Immature natural killer cell (primary cell): ENCODE data around the gene CELF1. TPM values are rescaled to one million over a fixed set of nuclear protein-coding genes. Genes with fewer than 3 reads are reported as not detected.

ENCODE experiments used
- DNase-seq, 3 donors: peaks; one replicate each; pipeline ENCODE4 v3.0.0; 2022; ENCODE audit warnings: mixed read lengths in 1 of 3
- H3K27ac Mint-ChIP-seq, 6 donors: one replicate each; pipeline ENCODE4 v1.8.0; 2020; ENCODE audit warnings: mixed read lengths in 6 of 6, mild to moderate bottlenecking in 5 of 6, inconsistent platforms in 4 of 6, moderate library complexity in 3 of 6
- H3K27me3 Mint-ChIP-seq, 3 donors: one replicate each; pipeline ENCODE4 v1.8.0; 2020 to 2021; ENCODE audit warnings: low read depth in 3 of 3, mild to moderate bottlenecking in 3 of 3, mixed read lengths in 3 of 3, moderate library complexity in 3 of 3, inconsistent platforms in 1 of 3
- H3K36me3 Mint-ChIP-seq, 3 donors: one replicate each; pipeline ENCODE4 v1.8.0; 2020; ENCODE audit warnings: mixed read lengths in 3 of 3, inconsistent platforms in 2 of 3, mild to moderate bottlenecking in 2 of 3
- H3K4me1 Mint-ChIP-seq, 2 donors: one replicate each; pipeline ENCODE4 v1.8.0; 2020; ENCODE audit warnings: inconsistent platforms in 2 of 2, mild to moderate bottlenecking in 2 of 2, mixed read lengths in 2 of 2, moderate library complexity in 1 of 2
- H3K4me3 Mint-ChIP-seq, 5 donors: one replicate each; pipeline ENCODE4 v1.8.0; 2020; ENCODE audit warnings: mild to moderate bottlenecking in 5 of 5, mixed read lengths in 5 of 5, inconsistent platforms in 3 of 5, moderate library complexity in 3 of 5
- H3K9me3 Mint-ChIP-seq, 6 donors: one replicate each; pipeline ENCODE4 v1.8.0; 2020; ENCODE audit warnings: mild to moderate bottlenecking in 6 of 6, mixed read lengths in 6 of 6, inconsistent platforms in 4 of 6, moderate library complexity in 3 of 6
- polyA plus RNA-seq, 3 donors: library from polyadenylated mRNA; unstranded; fragments of 300-500 nt; fragmentation: Illumina TruSeq; gene quantifications; one replicate each; pipeline ENCODE4 v1.2.3, GENCODE V29; 2021

CELF1 gene
- polyA plus RNA-seq, 3 donors from 2014 or later = 21.0 to 58.1 (median 35.5) TPM

- H3K4me3 Mint-ChIP-seq = no peak overlapping the region
- H3K9me3 Mint-ChIP-seq = no peaks in the 10 kb centered on the region
- H3K36me3 Mint-ChIP-seq = peaks cover 0 to 6% (median 0%) of the 10 kb centered on the region in 3 donors
- no peak for DNase-seq
- H3K27me3 Mint-ChIP-seq = peaks cover 0 to 1% (median 0%) of the 10 kb centered on the region in 3 donors
- H3K4me1 Mint-ChIP-seq = peaks cover 37 to 49% of the 10 kb centered on the region in 2 donors
- no peak overlapping the region for H3K27ac Mint-ChIP-seq
Observed at GRCh38 chr11:47495856-47496217, 57.1 kb downstream of the CELF1 start.

GRCh38 chr11:47495011-47495855, 57.7 kb downstream of the CELF1 start:
- Mint-ChIP-seq H3K4me3 (no peak overlapping the region), H3K36me3 (peaks cover 0 to 6% (median 0%) of the 10 kb centered on the region in 3 donors), H3K27ac (no peak overlapping the region), H3K27me3 (peaks cover 0 to 1% (median 0%) of the 10 kb centered on the region in 3 donors), H3K4me1 (peaks cover 33 to 43% of the 10 kb centered on the region in 2 donors), H3K9me3 (no peaks in the 10 kb centered on the region)
- no peak for DNase-seq

GRCh38 chr11:47489395-47489755, 63.6 kb downstream of the CELF1 start:
- DNase-seq = no peak
- Mint-ChIP-seq H3K4me1 (peaks cover 14 to 31% of the 10 kb centered on the region in 2 donors), H3K9me3 (no peaks in the 10 kb centered on the region), H3K4me3 (no peak overlapping the region), H3K27ac (peak overlapping the region in 4 of 6 donors; percentile 18 to 55 (median 38)), H3K36me3 (peaks cover 4 to 33% (median 15%) of the 10 kb centered on the region in 3 donors), H3K27me3 (no peaks in the 10 kb centered on the region)

- no peaks in the 10 kb centered on the region for H3K27me3 Mint-ChIP-seq
- peak overlapping the region in 3 of 6 donors; percentile 25 to 55 (median 25) for H3K27ac Mint-ChIP-seq
- no peaks in the 10 kb centered on the region for H3K9me3 Mint-ChIP-seq
- H3K36me3 Mint-ChIP-seq = peaks cover 4 to 35% (median 18%) of the 10 kb centered on the region in 3 donors
- H3K4me1 Mint-ChIP-seq = peaks cover 10 to 26% of the 10 kb centered on the region in 2 donors
- H3K4me3 Mint-ChIP-seq = no peak overlapping the region
- DNase-seq = no peak
Observed at GRCh38 chr11:47488674-47489394, 64.1 kb downstream of the CELF1 start.

GRCh38 chr11:47488111-47488510, 64.8 kb downstream of the CELF1 start:
- Mint-ChIP-seq H3K27me3 (no peaks in the 10 kb centered on the region), H3K4me3 (no peak overlapping the region), H3K36me3 (peaks cover 9 to 37% (median 24%) of the 10 kb centered on the region in 3 donors), H3K4me1 (peaks cover 9 to 22% of the 10 kb centered on the region in 2 donors), H3K27ac (peak overlapping the region in 3 of 6 donors; percentile 0 to 25 (median 14)), H3K9me3 (no peaks in the 10 kb centered on the region)
- no peak for DNase-seq

GRCh38 chr11:47487421-47487820, 65.5 kb downstream of the CELF1 start:
- Mint-ChIP-seq H3K27ac (peak overlapping the region in 1 of 6 donors; percentile 25), H3K27me3 (no peaks in the 10 kb centered on the region), H3K4me1 (peaks cover 5 to 16% of the 10 kb centered on the region in 2 donors), H3K4me3 (no peak overlapping the region), H3K9me3 (no peaks in the 10 kb centered on the region), H3K36me3 (peaks cover 9 to 43% (median 24%) of the 10 kb centered on the region in 3 donors)
- DNase-seq = no peak

GRCh38 chr11:47485107-47485506, 67.8 kb downstream of the CELF1 start:
- Mint-ChIP-seq H3K4me3 (no peak overlapping the region), H3K27ac (no peak overlapping the region), H3K4me1 (peaks cover 0 to 9% of the 10 kb centered on the region in 2 donors), H3K9me3 (no peaks in the 10 kb centered on the region), H3K27me3 (no peaks in the 10 kb centered on the region), H3K36me3 (peaks cover 12 to 50% (median 34%) of the 10 kb centered on the region in 3 donors)
- no peak for DNase-seq

- Mint-ChIP-seq H3K27ac (no peak overlapping the region), H3K9me3 (no peaks in the 10 kb centered on the region)
Observed at GRCh38 chr11:47483457-47483856, 69.5 kb downstream of the CELF1 start.

GRCh38 chr11:47480762-47481161, 72.2 kb downstream of the CELF1 start:
- H3K36me3 Mint-ChIP-seq = peaks cover 8 to 50% (median 38%) of the 10 kb centered on the region in 3 donors
- DNase-seq = no peak
- H3K4me1 Mint-ChIP-seq = no peaks in the 10 kb centered on the region
- H3K4me3 Mint-ChIP-seq = no peak overlapping the region
- H3K9me3 Mint-ChIP-seq = no peaks in the 10 kb centered on the region
- H3K27me3 Mint-ChIP-seq = peaks cover 0 to 2% (median 1%) of the 10 kb centered on the region in 3 donors
- no peak overlapping the region for H3K27ac Mint-ChIP-seq

More at GRCh38 chr11:47483457-47483856, 69.5 kb downstream of the CELF1 start:
- peaks cover 12 to 58% (median 38%) of the 10 kb centered on the region in 3 donors for H3K36me3 Mint-ChIP-seq
- H3K27me3 Mint-ChIP-seq = peaks cover 0 to 2% (median 1%) of the 10 kb centered on the region in 3 donors
- no peaks in the 10 kb centered on the region for H3K4me1 Mint-ChIP-seq
- H3K4me3 Mint-ChIP-seq = no peak overlapping the region
- DNase-seq = no peak

- H3K27me3 Mint-ChIP-seq = peaks cover 0 to 2% (median 1%) of the 10 kb centered on the region in 3 donors
- no peaks in the 10 kb centered on the region for H3K4me1 Mint-ChIP-seq
- H3K27ac Mint-ChIP-seq = peak overlapping the region in 4 of 6 donors; percentile 10 to 35 (median 23)
Observed at GRCh38 chr11:47478651-47479329, 74.1 kb downstream of the CELF1 start.

GRCh38 chr11:47477753-47478152, 75.2 kb downstream of the CELF1 start:
- Mint-ChIP-seq H3K4me3 (no peak overlapping the region), H3K27ac (peak overlapping the region in 2 of 6 donors; percentile 3 to 23), H3K4me1 (no peaks in the 10 kb centered on the region), H3K9me3 (no peaks in the 10 kb centered on the region), H3K27me3 (peaks cover 0 to 3% (median 2%) of the 10 kb centered on the region in 3 donors), H3K36me3 (peaks cover 11 to 56% (median 39%) of the 10 kb centered on the region in 3 donors)
- DNase-seq = no peak

More at GRCh38 chr11:47478651-47479329, 74.1 kb downstream of the CELF1 start:
- no peak for DNase-seq
- Mint-ChIP-seq H3K4me3 (no peak overlapping the region), H3K36me3 (peaks cover 8 to 54% (median 36%) of the 10 kb centered on the region in 3 donors), H3K9me3 (no peaks in the 10 kb centered on the region)

- Mint-ChIP-seq H3K27ac (peak overlapping the region in 3 of 6 donors; percentile 10 to 23 (median 17)), H3K36me3 (peaks cover 11 to 54% (median 40%) of the 10 kb centered on the region in 3 donors), H3K9me3 (no peaks in the 10 kb centered on the region), H3K4me3 (no peak overlapping the region), H3K4me1 (no peaks in the 10 kb centered on the region), H3K27me3 (peaks cover 2 to 3% (median 2%) of the 10 kb centered on the region in 3 donors)
- no peak for DNase-seq
Observed at GRCh38 chr11:47477323-47477722, 75.6 kb downstream of the CELF1 start.

GRCh38 chr11:47470671-47471070, 82.3 kb downstream of the CELF1 start:
- Mint-ChIP-seq H3K4me1 (peaks cover 1 to 3% of the 10 kb centered on the region in 2 donors), H3K36me3 (peaks cover 8 to 38% (median 19%) of the 10 kb centered on the region in 3 donors), H3K4me3 (no peak overlapping the region), H3K27me3 (peaks cover 0 to 3% (median 2%) of the 10 kb centered on the region in 3 donors), H3K9me3 (no peaks in the 10 kb centered on the region), H3K27ac (peak overlapping the region in 2 of 6 donors; percentile 68 to 71)
- no peak for DNase-seq
